MM.1S (cell line): ENCODE results near the gene LBX1.
A peak's percentile ranks its signal among the peaks of the same experiment; 100 is the strongest.

ENCODE experiments used
- DNase-seq: peaks from one replicate; pipeline ENCODE4 v3.0.0-alpha.2; 2015
- H2AFZ ChIP-seq: fragments of 300-600 bp; sonication (generic); 2 replicates; pipeline ENCODE4 v1.6.0; 2016; ENCODE audit warnings: antibody characterized with exemption, low read length
- H3F3A ChIP-seq: fragments of 300-600 bp; sonication (generic); 2 replicates; pipeline ENCODE4 v1.6.1; 2016; ENCODE audit warnings: mild to moderate bottlenecking, antibody characterized with exemption, low read length, moderate library complexity, mixed read lengths; ENCODE audit not compliant: insufficient read depth
- H3K27ac ChIP-seq: fragments of 300-600 bp; sonication (generic); 2 replicates; pipeline ENCODE4 v1.5.1; 2016; ENCODE audit warnings: mild to moderate bottlenecking, low read length
- H3K27me3 ChIP-seq: fragments of 300-600 bp; sonication (generic); replicated peaks from 2 replicates; pipeline ENCODE4 v1.6.0; 2016; ENCODE audit warnings: low read length; ENCODE audit not compliant: insufficient read depth
- H3K36me3 ChIP-seq: fragments of 300-600 bp; sonication (generic); replicated peaks from 2 replicates; pipeline ENCODE4 v1.6.1; 2016; ENCODE audit warnings: mild to moderate bottlenecking, low read length, mixed read lengths; ENCODE audit not compliant: insufficient read depth
- H3K4me1 ChIP-seq: fragments of 300-600 bp; sonication (generic); 2 replicates; pipeline ENCODE4 v1.6.1; 2016; ENCODE audit warnings: low read length, mixed read lengths
- H3K4me2 ChIP-seq: fragments of 300-600 bp; sonication (generic); 2 replicates; pipeline ENCODE4 v1.6.0; 2016; ENCODE audit warnings: low read depth, low read length
- H3K4me3 ChIP-seq: fragments of 300-600 bp; sonication (generic); 2 replicates; pipeline ENCODE4 v1.5.1; 2016; ENCODE audit warnings: low read length, mixed read lengths
- H3K79me2 ChIP-seq: fragments of 300-600 bp; sonication (generic); 2 replicates; pipeline ENCODE4 v1.6.1; 2016; ENCODE audit warnings: mixed run types, low read length, mixed read lengths
- H3K9ac ChIP-seq: fragments of 300-600 bp; sonication (generic); 2 replicates; pipeline ENCODE4 v1.6.1; 2016; ENCODE audit warnings: low read length, mixed read lengths
- H3K9me2 ChIP-seq: fragments of 300-600 bp; sonication (generic); replicated peaks from 2 replicates; pipeline ENCODE4 v1.6.1; 2016; ENCODE audit warnings: mild to moderate bottlenecking, low read length, mixed read lengths; ENCODE audit not compliant: insufficient read depth
- H3K9me3 ChIP-seq: fragments of 300-600 bp; sonication (generic); replicated peaks from 2 replicates; pipeline ENCODE4 v1.6.1; 2016; ENCODE audit warnings: mild to moderate bottlenecking, low read length, mixed read lengths; ENCODE audit not compliant: insufficient read depth
- H4K20me1 ChIP-seq: fragments of 300-600 bp; sonication (generic); 2 replicates; pipeline ENCODE4 v1.6.1; 2016; ENCODE audit warnings: mild to moderate bottlenecking, low read length, moderate library complexity, mixed read lengths; ENCODE audit not compliant: insufficient read depth
- EZH2 ChIP-seq: fragments of 300-600 bp; sonication (generic); optimal IDR thresholded peaks from 2 replicates; pipeline ENCODE3; 2017; ENCODE audit warnings: low read depth, mild to moderate bottlenecking, antibody characterized with exemption, low read length, mixed read lengths
- EZH2phosphoT487 ChIP-seq: fragments of 300-600 bp; sonication (generic); IDR thresholded peaks from 2 replicates; pipeline ENCODE4 v1.6.1; 2018; ENCODE audit warnings: antibody characterized with exemption, low read length
- TF ChIP-seq, protein P1 (sequence below): fragments of 300-600 bp; sonication (generic); IDR thresholded peaks from 2 replicates; pipeline ENCODE4 v1.5.1; 2016; ENCODE audit warnings: antibody characterized with exemption, low read length, mixed read lengths

The LBX1 gene

DNA sequence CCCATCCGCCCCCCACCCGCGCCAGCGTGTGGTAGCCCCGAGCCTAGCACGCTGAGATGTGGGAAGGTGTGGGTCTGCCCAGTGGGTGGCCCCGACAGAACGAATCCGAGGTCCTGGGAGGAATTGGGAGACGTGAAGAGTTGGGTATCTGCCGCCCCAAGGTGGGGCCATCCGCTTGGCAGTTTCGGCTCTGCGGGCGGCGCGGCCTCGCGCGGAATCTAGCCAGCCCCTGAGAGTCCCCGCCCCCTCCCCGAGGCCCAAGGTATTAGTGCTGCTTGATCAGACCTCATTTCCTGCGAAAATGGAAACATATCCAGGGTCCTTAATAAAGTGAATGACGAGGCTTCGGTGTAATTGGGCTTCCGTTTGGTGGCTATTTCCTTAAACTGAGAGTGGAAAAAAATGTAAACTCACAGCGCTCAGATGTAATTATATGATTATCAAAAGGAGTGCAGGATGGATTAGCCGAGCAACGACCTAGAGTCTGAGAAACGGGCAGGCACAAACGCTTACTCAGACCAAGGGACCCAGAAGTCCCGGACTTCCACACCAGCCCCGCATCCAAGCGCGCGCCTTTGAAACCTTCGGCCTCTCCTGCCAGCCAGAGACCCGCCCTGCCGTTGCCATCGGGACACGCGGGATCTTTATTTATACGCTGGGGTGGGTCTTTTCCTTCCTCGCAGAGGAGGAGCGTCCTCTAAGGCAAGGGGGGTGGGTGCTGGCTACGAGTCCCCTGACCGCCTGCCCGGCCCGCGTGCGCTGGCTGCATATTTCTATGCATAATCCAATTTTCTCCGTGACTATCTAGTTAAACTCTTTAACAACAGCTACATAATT is 12.8 kb downstream of the LBX1 start:
- H3K27me3 ChIP-seq: peaks cover 74% of the 10 kb centered on the region
- H3K79me2 ChIP-seq: no peaks in the 10 kb centered on the region
- H3K4me1 ChIP-seq: 0 out of 2 replicates have a peak, but pooled peaks cover 10% of the 10 kb centered on the region
- no peak overlapping the region for H3K9ac ChIP-seq
- peak overlapping the region; percentile 50; the same call in 1 of the 2 replicates for H3K4me3 ChIP-seq
- H3K9me2 ChIP-seq: no peaks in the 10 kb centered on the region
- no peaks in the 10 kb centered on the region for H3K9me3 ChIP-seq
- H3F3A ChIP-seq: 0 out of 2 replicates have a peak, but pooled peaks cover 3% of the 10 kb centered on the region
- no peak for TF ChIP-seq EZH2
- H4K20me1 ChIP-seq: no peaks in the 10 kb centered on the region
- peak overlapping the region; percentile 46; the same call in 1 of the 2 replicates for H2AFZ ChIP-seq
- no peak overlapping the region for H3K27ac ChIP-seq
- peak overlapping the region; percentile 55 for H3K4me2 ChIP-seq
- H3K36me3 ChIP-seq: no peaks in the 10 kb centered on the region
- peak; percentile 42 for DNase-seq

DNA sequence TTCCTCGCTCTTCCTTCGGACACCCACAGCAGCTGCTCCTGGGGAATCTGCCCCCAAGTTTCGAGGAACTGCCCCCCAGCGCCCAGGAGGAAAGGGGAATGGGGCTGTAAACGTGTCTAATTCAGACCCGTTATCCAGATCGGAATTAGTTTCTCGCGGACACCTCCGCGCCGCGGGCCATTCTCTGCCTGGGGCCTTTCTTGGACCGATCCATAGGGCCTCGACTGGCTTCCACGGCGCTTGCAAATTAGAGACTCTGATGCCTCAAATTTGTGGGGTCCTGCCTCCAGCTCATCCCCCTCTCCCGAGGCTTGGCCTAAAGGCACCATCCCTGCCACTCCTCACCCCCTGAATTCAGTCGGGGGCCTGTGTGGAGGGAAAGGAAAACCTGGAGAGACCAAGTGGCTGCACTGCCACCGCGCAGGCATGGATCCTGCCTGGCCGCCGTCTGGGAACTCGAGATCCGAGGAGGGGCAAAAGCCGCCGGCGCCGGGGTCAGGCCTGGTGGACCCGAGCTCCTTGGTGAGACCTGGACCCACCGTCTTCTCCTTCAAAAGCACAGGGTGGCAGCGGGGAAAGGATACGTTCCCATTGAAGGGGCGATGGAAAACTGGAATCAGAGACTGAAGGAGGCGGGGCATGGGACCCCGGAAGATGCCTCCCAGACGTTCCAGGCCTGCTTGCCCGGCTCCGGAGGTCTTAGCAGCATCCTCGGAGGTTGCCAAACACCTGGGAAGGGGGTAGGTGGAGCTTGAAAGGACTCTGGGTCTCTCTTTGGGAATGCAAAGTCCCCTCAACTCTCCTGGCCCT is 13.7 kb downstream of the LBX1 start:
- H3F3A ChIP-seq: 0 out of 2 replicates have a peak, but pooled peaks cover 3% of the 10 kb centered on the region
- no peaks in the 10 kb centered on the region for H4K20me1 ChIP-seq
- H3K4me3 ChIP-seq: no peak overlapping the region; the same call in 1 of the 2 replicates
- peak overlapping the region; percentile 88 for H3K4me2 ChIP-seq
- H3K36me3 ChIP-seq: no peaks in the 10 kb centered on the region
- no peaks in the 10 kb centered on the region for H3K79me2 ChIP-seq
- peaks cover 70% of the 10 kb centered on the region for H3K27me3 ChIP-seq
- H2AFZ ChIP-seq: 0 out of 2 replicates have a peak overlapping the region, but pooled peaks have one; percentile 14
- no peak for DNase-seq
- 0 out of 2 replicates have a peak, but pooled peaks cover 10% of the 10 kb centered on the region for H3K4me1 ChIP-seq
- H3K27ac ChIP-seq: no peak overlapping the region
- TF ChIP-seq EZH2 (no peak), EZH2phosphoT487 (no peak)
- TF ChIP-seq, protein P1, sequence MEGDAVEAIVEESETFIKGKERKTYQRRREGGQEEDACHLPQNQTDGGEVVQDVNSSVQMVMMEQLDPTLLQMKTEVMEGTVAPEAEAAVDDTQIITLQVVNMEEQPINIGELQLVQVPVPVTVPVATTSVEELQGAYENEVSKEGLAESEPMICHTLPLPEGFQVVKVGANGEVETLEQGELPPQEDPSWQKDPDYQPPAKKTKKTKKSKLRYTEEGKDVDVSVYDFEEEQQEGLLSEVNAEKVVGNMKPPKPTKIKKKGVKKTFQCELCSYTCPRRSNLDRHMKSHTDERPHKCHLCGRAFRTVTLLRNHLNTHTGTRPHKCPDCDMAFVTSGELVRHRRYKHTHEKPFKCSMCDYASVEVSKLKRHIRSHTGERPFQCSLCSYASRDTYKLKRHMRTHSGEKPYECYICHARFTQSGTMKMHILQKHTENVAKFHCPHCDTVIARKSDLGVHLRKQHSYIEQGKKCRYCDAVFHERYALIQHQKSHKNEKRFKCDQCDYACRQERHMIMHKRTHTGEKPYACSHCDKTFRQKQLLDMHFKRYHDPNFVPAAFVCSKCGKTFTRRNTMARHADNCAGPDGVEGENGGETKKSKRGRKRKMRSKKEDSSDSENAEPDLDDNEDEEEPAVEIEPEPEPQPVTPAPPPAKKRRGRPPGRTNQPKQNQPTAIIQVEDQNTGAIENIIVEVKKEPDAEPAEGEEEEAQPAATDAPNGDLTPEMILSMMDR: no peak
- no peak overlapping the region for H3K9ac ChIP-seq
- H3K9me3 ChIP-seq: no peaks in the 10 kb centered on the region
- no peaks in the 10 kb centered on the region for H3K9me2 ChIP-seq

DNA sequence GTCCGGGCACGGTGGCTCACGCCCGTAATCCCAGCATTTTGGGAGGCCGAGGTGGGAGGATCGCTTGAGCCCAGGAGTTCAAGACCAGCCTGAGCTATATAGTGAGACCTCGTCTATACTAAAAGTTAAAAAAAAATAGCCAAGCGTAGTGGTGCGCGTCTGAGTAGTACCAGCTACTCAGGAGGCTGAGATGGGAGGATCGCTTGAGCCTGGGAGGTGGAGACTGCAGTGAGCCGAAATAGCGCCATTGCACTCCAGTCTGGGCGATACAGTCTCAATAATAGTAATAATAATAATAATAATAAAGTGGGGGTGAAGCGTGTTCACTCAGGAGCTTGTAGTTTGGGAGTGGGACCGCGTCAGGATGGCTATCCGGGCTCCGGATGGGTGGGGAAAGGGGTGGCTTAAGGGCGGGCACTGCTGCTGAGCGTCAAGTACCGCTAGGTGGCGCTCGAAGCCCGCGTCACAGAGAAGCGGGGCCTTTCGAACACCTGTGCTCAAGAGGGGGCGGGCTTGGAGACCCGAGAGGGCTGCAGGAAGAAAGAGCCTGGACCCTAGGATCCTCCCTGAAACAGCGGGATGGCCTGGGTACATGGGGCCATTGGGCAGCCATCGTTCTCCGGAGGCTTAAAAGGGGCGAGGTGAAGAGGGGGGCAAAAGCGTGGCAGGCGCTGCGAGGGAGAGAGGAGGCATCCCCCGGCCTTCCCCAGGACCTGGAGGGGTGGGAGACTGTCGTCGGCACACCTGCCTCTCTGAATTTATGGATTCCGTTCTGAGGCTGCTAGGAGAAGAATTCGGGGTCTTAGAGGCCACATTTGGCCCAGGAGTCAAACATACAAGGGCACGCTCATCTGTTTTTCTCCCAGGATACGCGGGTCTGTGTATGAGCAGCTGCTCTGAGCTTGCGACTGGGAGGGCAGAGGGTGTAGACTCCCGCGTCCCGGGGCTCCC is 14.5 kb downstream of the LBX1 start:
- peaks cover 61% of the 10 kb centered on the region for H3K27me3 ChIP-seq

More for the DNA sequence above, 14.5 kb downstream of the LBX1 start:
- Histone ChIP-seq H2AFZ (peak overlapping the region; percentile 78), H3K4me1 (0 out of 2 replicates have a peak, but pooled peaks cover 10% of the 10 kb centered on the region), H3K79me2 (no peaks in the 10 kb centered on the region), H3K4me3 (peak overlapping the region; percentile 52), H3K9me3 (no peaks in the 10 kb centered on the region), H3K9me2 (no peaks in the 10 kb centered on the region), H3K9ac (no peak overlapping the region), H3K4me2 (peak overlapping the region; percentile 88), H3F3A (0 out of 2 replicates have a peak, but pooled peaks cover 2% of the 10 kb centered on the region), H4K20me1 (no peaks in the 10 kb centered on the region), H3K27ac (no peak overlapping the region), H3K36me3 (no peaks in the 10 kb centered on the region)
- peak; percentile 78 for DNase-seq
- TF ChIP-seq, protein P1: peak; percentile 80
- no peak for TF ChIP-seq EZH2phosphoT487
